Measurements from ENCODE around the gene ESYT2.

GRCh38 chr7:158861004-158861787 lies 31.9 kb upstream of the ESYT2 start:
- TF ChIP-seq, protein P1, sequence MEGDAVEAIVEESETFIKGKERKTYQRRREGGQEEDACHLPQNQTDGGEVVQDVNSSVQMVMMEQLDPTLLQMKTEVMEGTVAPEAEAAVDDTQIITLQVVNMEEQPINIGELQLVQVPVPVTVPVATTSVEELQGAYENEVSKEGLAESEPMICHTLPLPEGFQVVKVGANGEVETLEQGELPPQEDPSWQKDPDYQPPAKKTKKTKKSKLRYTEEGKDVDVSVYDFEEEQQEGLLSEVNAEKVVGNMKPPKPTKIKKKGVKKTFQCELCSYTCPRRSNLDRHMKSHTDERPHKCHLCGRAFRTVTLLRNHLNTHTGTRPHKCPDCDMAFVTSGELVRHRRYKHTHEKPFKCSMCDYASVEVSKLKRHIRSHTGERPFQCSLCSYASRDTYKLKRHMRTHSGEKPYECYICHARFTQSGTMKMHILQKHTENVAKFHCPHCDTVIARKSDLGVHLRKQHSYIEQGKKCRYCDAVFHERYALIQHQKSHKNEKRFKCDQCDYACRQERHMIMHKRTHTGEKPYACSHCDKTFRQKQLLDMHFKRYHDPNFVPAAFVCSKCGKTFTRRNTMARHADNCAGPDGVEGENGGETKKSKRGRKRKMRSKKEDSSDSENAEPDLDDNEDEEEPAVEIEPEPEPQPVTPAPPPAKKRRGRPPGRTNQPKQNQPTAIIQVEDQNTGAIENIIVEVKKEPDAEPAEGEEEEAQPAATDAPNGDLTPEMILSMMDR (conservative IDR thresholded peaks at IDR 0.05 in 1 of 2, IDR thresholded peaks at IDR 0.05 in 1 of 2; ENCODE audit: low read depth in 1 of 2, low read length in 2 of 2): no peak
- no peak for TF ChIP-seq EZH2 (IDR thresholded peaks at IDR 0.05; ENCODE audit: low read length, missing control alignments)

Data from fibroblast of lung (primary cell).